GM18951 (cell line): ENCODE data around the gene ZNF385D.

Experiments
- POLR2A ChIP-seq: IDR thresholded peaks from 4 replicates; pipeline ENCODE4 v1.6.1; 2011; ENCODE audit warnings: mild to moderate bottlenecking; ENCODE audit not compliant: insufficient read length, insufficient read depth; ENCODE audit errors: extremely low read depth
- in situ Hi-C: fragments of 300-500 bp; cut with MboI; formaldehyde crosslinking; loops from one replicate; pipeline ENCODE4 v1.12.0; 2022; ENCODE audit warnings: low sequenced_read_pairs, mixed read lengths, inconsistent platforms; ENCODE audit not compliant: unreplicated experiment

Gene ZNF385D

GRCh38 chr3:21585216-21585740 lies 165.7 kb downstream of the ZNF385D start:
- in situ Hi-C loops, result no loop called here

GRCh38 chr3:21573291-21573690 lies 177.7 kb downstream of the ZNF385D start:
- TF ChIP-seq POLR2A, result no peak
- in situ Hi-C loops, result no loop called here

More at GRCh38 chr3:21585216-21585740, 165.7 kb downstream of the ZNF385D start:
- no peak for TF ChIP-seq POLR2A

- in situ Hi-C loops, result no loop called here
- no peak for TF ChIP-seq POLR2A
These were observed 186.5 kb downstream of the ZNF385D start for GRCh38 chr3:21564531-21564930.

GRCh38 chr3:21562243-21562642 lies 188.8 kb downstream of the ZNF385D start:
- in situ Hi-C loops, result no loop called here
- no peak for TF ChIP-seq POLR2A

GRCh38 chr3:21561472-21561871 lies 189.5 kb downstream of the ZNF385D start:
- no peak for TF ChIP-seq POLR2A
- in situ Hi-C loops, result no loop called here

- no peak for TF ChIP-seq POLR2A
- in situ Hi-C loops, result no loop called here
These were observed 200.0 kb downstream of the ZNF385D start for GRCh38 chr3:21551019-21551418.

- no peak for TF ChIP-seq POLR2A
- in situ Hi-C loops, result no loop called here
These were observed 206.9 kb downstream of the ZNF385D start for GRCh38 chr3:21544076-21544462.

- in situ Hi-C loops, result no loop called here
- no peak for TF ChIP-seq POLR2A
These were observed 207.5 kb downstream of the ZNF385D start for GRCh38 chr3:21543380-21544075.

GRCh38 chr3:21542656-21543379 lies 208.2 kb downstream of the ZNF385D start:
- in situ Hi-C loops, result no loop called here
- TF ChIP-seq POLR2A, result no peak

GRCh38 chr3:21540265-21540664 lies 210.7 kb downstream of the ZNF385D start:
- TF ChIP-seq POLR2A, result no peak
- in situ Hi-C loops, result no loop called here

GRCh38 chr3:21534462-21534861 lies 216.5 kb downstream of the ZNF385D start:
- in situ Hi-C loops, result no loop called here
- no peak for TF ChIP-seq POLR2A

GRCh38 chr3:21533002-21533401 lies 218.0 kb downstream of the ZNF385D start:
- in situ Hi-C loops, result no loop called here
- TF ChIP-seq POLR2A, result no peak

GRCh38 chr3:21531909-21532308 lies 219.1 kb downstream of the ZNF385D start:
- in situ Hi-C loops, result no loop called here
- TF ChIP-seq POLR2A, result no peak

- in situ Hi-C loops, result no loop called here
- TF ChIP-seq POLR2A, result no peak
These were observed 222.6 kb downstream of the ZNF385D start for GRCh38 chr3:21528291-21528995.

GRCh38 chr3:21526461-21526860 lies 224.5 kb downstream of the ZNF385D start:
- no peak for TF ChIP-seq POLR2A
- in situ Hi-C loops, result no loop called here
